ENCODE data around the gene SMTNL1. TPM values are rescaled to one million over a fixed set of nuclear protein-coding genes. Genes with fewer than 3 reads are reported as not detected.
A peak's percentile ranks its signal among the peaks of the same experiment; 100 is the strongest.

The SMTNL1 gene
- polyA plus RNA-seq, 1 of the 3 experiments (the other 2 are of a cell fraction) = not detected

DNA sequence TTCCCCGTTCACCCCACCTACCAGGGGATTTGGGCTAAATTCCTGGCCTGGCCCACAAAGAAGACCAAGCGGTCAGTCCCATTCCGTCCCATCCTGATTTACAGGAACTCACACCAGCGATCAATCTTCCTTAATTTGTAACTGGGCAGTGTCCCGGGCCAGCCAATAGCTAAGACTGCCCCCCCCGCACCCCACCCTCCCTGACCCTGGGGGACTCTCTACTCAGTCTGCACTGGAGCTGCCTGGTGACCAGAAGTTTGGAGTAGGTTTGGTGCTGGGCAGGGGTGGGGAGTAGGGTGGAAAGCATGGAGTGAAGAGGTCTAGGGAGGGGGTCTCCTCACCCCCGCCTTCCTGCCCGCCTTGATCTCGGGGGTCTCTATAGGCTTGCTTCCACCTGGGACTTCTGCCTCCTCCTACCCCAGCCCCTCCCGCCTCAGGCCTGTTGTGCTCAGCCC is 60.1 kb downstream of the SMTNL1 start, which contains the start of gene SERPING1:
TSS of gene SERPING1 (plus strand) at position 225 of the 455 bp plus-strand sequence. CDS start 586 bp downstream, outside the sequence.
- Histone ChIP-seq H2AFZ (ENCODE audit: low read depth) (no peak within 1 kb of the TSS), H3K27ac (ENCODE audit: low read depth in 2 of 2, low read length in 1 of 2) (peak within 1 kb of the TSS in 1 of 2 experiments; percentile 11; a peak in 1 of 4 replicates), H3K4me2 (peak within 1 kb of the TSS; percentile 24; the same call in 1 of the 2 replicates), H3K9ac (no peak within 1 kb of the TSS), H3K27me3 (ENCODE audit: insufficient read depth) (0 out of 2 replicates have a peak, but pooled peaks cover 8% of the 10 kb centered on the region), H4K20me1 (ENCODE audit: insufficient read depth) (no peaks in the 10 kb centered on the region), H3K4me3 (ENCODE audit: low read depth in 2 of 2, low read length in 1 of 2) (peak within 1 kb of the TSS in 1 of 2 experiments; percentile 41; a peak in 2 of 4 replicates), H3K4me1 (ENCODE audit: control insufficient read depth in 1 of 2, insufficient read depth in 2 of 2, low read depth in 1 of 2, low read length in 1 of 2) (peaks cover 0 to 11% of the 10 kb centered on the region in 2 experiments; a peak in 1 of 4 replicates), H3K36me3 (replicated peaks in 1 of 2; ENCODE audit: control insufficient read depth in 1 of 2, insufficient read depth in 2 of 2, low read length in 1 of 2) (no peaks in the 10 kb centered on the region), H3K9me2 (no peaks in the 10 kb centered on the region), H3K79me2 (ENCODE audit: insufficient read depth) (no peaks in the 10 kb centered on the region), H3K9me3 (no peaks in the 10 kb centered on the region), H3F3A (replicated peaks; ENCODE audit: insufficient read depth) (no peaks in the 10 kb centered on the region)
- POLR2A ChIA-PET = interaction anchor here (0.6 to 1.5 kb wide), 3 partner anchors 30 to 100 kb away, joined by 3 to 4 read pairs (median 4); partner anchors contain the start of gene UBE2L6
- TF ChIP-seq YY1 (IDR thresholded peaks at IDR 0.05; ENCODE audit: low read depth) (no peak), USF2 (IDR thresholded peaks at IDR 0.05; ENCODE audit: borderline replicate concordance, low read depth, low read length) (no peak), TEAD4 (IDR thresholded peaks at IDR 0.05; ENCODE audit: borderline replicate concordance, insufficient read depth) (no peak), NFIC (IDR thresholded peaks at IDR 0.05; ENCODE audit: borderline replicate concordance) (no peak), CHD2 (IDR thresholded peaks at IDR 0.05; ENCODE audit: low read length, partially characterized antibody) (no peak), FOXJ3 (CRISPR knock-in tag; IDR thresholded peaks at IDR 0.05) (no peak), USF1 (IDR thresholded peaks at IDR 0.05; ENCODE audit: borderline replicate concordance, low read depth) (no peak), RAD21 (IDR thresholded peaks at IDR 0.05; ENCODE audit: low read length) (no peak), MXI1 (IDR thresholded peaks at IDR 0.05; ENCODE audit: low read depth, low read length) (no peak), CTCF (IDR thresholded peaks at IDR 0.05) (no peak), EZH2phosphoT487 (IDR thresholded peaks at IDR 0.05; ENCODE audit: borderline replicate concordance, low read depth) (no peak), RFX5 (IDR thresholded peaks at IDR 0.05; ENCODE audit: low read length) (no peak)
- TF ChIP-seq, protein P1, sequence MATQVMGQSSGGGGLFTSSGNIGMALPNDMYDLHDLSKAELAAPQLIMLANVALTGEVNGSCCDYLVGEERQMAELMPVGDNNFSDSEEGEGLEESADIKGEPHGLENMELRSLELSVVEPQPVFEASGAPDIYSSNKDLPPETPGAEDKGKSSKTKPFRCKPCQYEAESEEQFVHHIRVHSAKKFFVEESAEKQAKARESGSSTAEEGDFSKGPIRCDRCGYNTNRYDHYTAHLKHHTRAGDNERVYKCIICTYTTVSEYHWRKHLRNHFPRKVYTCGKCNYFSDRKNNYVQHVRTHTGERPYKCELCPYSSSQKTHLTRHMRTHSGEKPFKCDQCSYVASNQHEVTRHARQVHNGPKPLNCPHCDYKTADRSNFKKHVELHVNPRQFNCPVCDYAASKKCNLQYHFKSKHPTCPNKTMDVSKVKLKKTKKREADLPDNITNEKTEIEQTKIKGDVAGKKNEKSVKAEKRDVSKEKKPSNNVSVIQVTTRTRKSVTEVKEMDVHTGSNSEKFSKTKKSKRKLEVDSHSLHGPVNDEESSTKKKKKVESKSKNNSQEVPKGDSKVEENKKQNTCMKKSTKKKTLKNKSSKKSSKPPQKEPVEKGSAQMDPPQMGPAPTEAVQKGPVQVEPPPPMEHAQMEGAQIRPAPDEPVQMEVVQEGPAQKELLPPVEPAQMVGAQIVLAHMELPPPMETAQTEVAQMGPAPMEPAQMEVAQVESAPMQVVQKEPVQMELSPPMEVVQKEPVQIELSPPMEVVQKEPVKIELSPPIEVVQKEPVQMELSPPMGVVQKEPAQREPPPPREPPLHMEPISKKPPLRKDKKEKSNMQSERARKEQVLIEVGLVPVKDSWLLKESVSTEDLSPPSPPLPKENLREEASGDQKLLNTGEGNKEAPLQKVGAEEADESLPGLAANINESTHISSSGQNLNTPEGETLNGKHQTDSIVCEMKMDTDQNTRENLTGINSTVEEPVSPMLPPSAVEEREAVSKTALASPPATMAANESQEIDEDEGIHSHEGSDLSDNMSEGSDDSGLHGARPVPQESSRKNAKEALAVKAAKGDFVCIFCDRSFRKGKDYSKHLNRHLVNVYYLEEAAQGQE (IDR thresholded peaks at IDR 0.05; ENCODE audit: low read depth, low read length) = no peak
- CTCF ChIA-PET = interaction anchor here (1.2 to 6.2 kb wide), 4 partner anchors 28 to 140 kb away, joined by 4 to 39 read pairs (median 8); partner anchors contain the start of gene UBE2L6
- 76% methylated on average over 10 of the region's 10 CpGs for WGBS (ENCODE audit: low lambda C conversion rate)
- DNase-seq = no peak

All from SK-N-SH (cell line).